D721Med (cell line): ENCODE data around the gene FRMPD1.

Experiments
- DNase-seq: peaks from one replicate; pipeline ENCODE4 v3.0.0; 2011; ENCODE audit warnings: low spot score; ENCODE audit not compliant: insufficient read length
- FAIRE-seq: peaks from 2 replicates; lab custom pipeline; 2011; peaks lifted over from hg19 to GRCh38; lab: Jason Lieb, UNC
- CTCF ChIP-seq: IDR thresholded peaks from 2 replicates; pipeline ENCODE4 v1.5.1; 2012; ENCODE audit warnings: mild to moderate bottlenecking, control low read depth; ENCODE audit not compliant: insufficient read depth; ENCODE audit errors: missing control alignments

The FRMPD1 gene

GRCh38 chr9:37676411-37676830, 25.7 kb downstream of the FRMPD1 start:
- no peak for DNase-seq
- TF ChIP-seq CTCF, result no peak
- FAIRE-seq, result no peak

GRCh38 chr9:37677435-37677834, 26.7 kb downstream of the FRMPD1 start:
- TF ChIP-seq CTCF, result no peak
- DNase-seq (no peak), FAIRE-seq (no peak)

GRCh38 chr9:37678789-37679273, 28.1 kb downstream of the FRMPD1 start:
- no peak for FAIRE-seq
- no peak for TF ChIP-seq CTCF
- DNase-seq, result no peak

GRCh38 chr9:37679649-37680402, 29.1 kb downstream of the FRMPD1 start:
- DNase-seq (peak; percentile 62), FAIRE-seq (peak; percentile 98)
- no peak for TF ChIP-seq CTCF

- DNase-seq, result no peak
- no peak for TF ChIP-seq CTCF
- no peak for FAIRE-seq
These were observed 32.2 kb downstream of the FRMPD1 start for GRCh38 chr9:37682951-37683350.

GRCh38 chr9:37683531-37684371, 33.0 kb downstream of the FRMPD1 start:
- TF ChIP-seq CTCF, result no peak
- DNase-seq (no peak), FAIRE-seq (no peak)
